Measurements from ENCODE around the gene ABLIM2. TPM values are rescaled to one million over a fixed set of nuclear protein-coding genes. Genes with fewer than 3 reads are reported as not detected.

ABLIM2 gene
- polyA plus RNA-seq, 1 donor from 2014 or later = 14.9 TPM

DNA sequence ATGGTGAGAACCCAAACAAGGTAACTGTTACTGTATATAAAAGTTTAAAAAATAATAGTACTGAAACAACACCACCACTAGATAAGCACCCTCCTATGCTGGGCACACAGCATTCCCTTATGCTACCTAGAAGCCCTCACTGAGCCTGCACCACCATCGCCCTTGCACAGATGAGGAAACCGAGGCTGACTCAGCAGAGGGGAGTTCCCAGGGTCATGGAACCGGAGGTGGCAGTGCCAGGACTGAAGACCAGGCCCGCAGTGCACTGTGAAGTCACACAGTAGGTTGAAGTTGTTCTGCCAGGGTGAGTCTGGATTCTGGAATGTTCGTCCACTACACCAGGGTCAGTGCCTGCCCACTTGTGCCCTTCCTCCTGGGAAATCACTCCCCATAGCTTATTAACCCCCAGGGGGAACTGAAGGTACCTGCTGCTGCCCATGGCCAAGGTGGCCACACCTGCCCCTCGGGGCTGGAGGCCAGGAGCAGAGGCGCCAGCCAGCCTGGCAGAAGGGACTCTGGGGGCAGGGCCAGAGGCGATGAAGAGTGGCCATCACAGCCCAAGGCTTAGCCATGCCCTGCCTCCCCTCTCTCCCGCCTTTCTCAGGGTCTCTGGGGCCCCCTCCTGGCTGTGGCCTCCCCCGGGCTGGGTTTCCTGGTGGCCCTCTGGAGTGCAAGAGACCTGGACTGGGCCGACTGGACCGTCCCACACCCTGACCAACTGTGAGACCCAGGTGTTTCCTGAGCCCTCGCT, 15.1 kb upstream of the ABLIM2 start:
- peaks cover under 1% of the 10 kb centered on the region for H3K9me3 ChIP-seq (ENCODE audit: low read length)
- H3K4me2 ChIP-seq (ENCODE audit: low read length) = no peak overlapping the region
- H2AFZ ChIP-seq (ENCODE audit: low read depth, low read length) = no peak overlapping the region
- no peaks in the 10 kb centered on the region for H3F3A ChIP-seq (ENCODE audit: insufficient read depth, low read length, poor library complexity, severe bottlenecking)
- no peaks in the 10 kb centered on the region for H4K20me1 ChIP-seq (ENCODE audit: insufficient read depth)
- H3K27me3 ChIP-seq (ENCODE audit: insufficient read depth, low read depth, low read length) = no peaks in the 10 kb centered on the region
- no peak overlapping the region for H3K27ac ChIP-seq (ENCODE audit: low read length)
- TF ChIP-seq MXI1 (conservative IDR thresholded peaks at IDR 0.05; ENCODE audit: poor library complexity, severe bottlenecking) (no peak), RAD21 (conservative IDR thresholded peaks at IDR 0.05) (no peak), EZH2 (IDR thresholded peaks at IDR 0.05; ENCODE audit: borderline replicate concordance, insufficient read depth, low read length, poor library complexity, severe bottlenecking) (no peak), REST (IDR thresholded peaks at IDR 0.05; ENCODE audit: borderline replicate concordance) (no peak), SMC3 (conservative IDR thresholded peaks at IDR 0.05; ENCODE audit: poor library complexity) (no peak), TAF1 (IDR thresholded peaks at IDR 0.05; ENCODE audit: low read depth) (no peak), EP300 (conservative IDR thresholded peaks at IDR 0.05; ENCODE audit: poor library complexity, severe bottlenecking) (no peak), POLR2AphosphoS5 (IDR thresholded peaks at IDR 0.05) (no peak)
- TF ChIP-seq, protein P1, sequence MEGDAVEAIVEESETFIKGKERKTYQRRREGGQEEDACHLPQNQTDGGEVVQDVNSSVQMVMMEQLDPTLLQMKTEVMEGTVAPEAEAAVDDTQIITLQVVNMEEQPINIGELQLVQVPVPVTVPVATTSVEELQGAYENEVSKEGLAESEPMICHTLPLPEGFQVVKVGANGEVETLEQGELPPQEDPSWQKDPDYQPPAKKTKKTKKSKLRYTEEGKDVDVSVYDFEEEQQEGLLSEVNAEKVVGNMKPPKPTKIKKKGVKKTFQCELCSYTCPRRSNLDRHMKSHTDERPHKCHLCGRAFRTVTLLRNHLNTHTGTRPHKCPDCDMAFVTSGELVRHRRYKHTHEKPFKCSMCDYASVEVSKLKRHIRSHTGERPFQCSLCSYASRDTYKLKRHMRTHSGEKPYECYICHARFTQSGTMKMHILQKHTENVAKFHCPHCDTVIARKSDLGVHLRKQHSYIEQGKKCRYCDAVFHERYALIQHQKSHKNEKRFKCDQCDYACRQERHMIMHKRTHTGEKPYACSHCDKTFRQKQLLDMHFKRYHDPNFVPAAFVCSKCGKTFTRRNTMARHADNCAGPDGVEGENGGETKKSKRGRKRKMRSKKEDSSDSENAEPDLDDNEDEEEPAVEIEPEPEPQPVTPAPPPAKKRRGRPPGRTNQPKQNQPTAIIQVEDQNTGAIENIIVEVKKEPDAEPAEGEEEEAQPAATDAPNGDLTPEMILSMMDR (IDR thresholded peaks at IDR 0.05; ENCODE audit: poor library complexity, severe bottlenecking) = no peak
- no peaks in the 10 kb centered on the region for H3K36me3 ChIP-seq (ENCODE audit: insufficient read depth, low read length)
- H3K79me2 ChIP-seq (replicated peaks; ENCODE audit: insufficient read depth, low read length) = no peaks in the 10 kb centered on the region
- no peaks in the 10 kb centered on the region for H3K9me2 ChIP-seq (ENCODE audit: insufficient read depth, low read length)
- no peak overlapping the region for H3K4me3 ChIP-seq (ENCODE audit: low read length)
- H3K9ac ChIP-seq (ENCODE audit: low read length) = no peak overlapping the region

- Histone ChIP-seq H3K27ac (ENCODE audit: low read length) (no peak overlapping the region), H3K79me2 (replicated peaks; ENCODE audit: insufficient read depth, low read length) (no peaks in the 10 kb centered on the region), H3K36me3 (ENCODE audit: insufficient read depth, low read length) (no peaks in the 10 kb centered on the region)
Measured at GRCh38 chr4:8171984-8172924, 13.6 kb upstream of the ABLIM2 start.

More at GRCh38 chr4:8171984-8172924, 13.6 kb upstream of the ABLIM2 start:
- Histone ChIP-seq H3F3A (ENCODE audit: insufficient read depth, low read length, poor library complexity, severe bottlenecking) (no peaks in the 10 kb centered on the region), H3K9me3 (ENCODE audit: low read length) (peaks cover 3% of the 10 kb centered on the region), H3K9ac (ENCODE audit: low read length) (no peak overlapping the region), H3K27me3 (ENCODE audit: insufficient read depth, low read depth, low read length) (no peaks in the 10 kb centered on the region), H3K4me2 (ENCODE audit: low read length) (no peak overlapping the region), H3K4me3 (ENCODE audit: low read length) (no peak overlapping the region), H2AFZ (ENCODE audit: low read depth, low read length) (no peak overlapping the region), H4K20me1 (ENCODE audit: insufficient read depth) (no peaks in the 10 kb centered on the region), H3K9me2 (ENCODE audit: insufficient read depth, low read length) (no peaks in the 10 kb centered on the region)
- no peak for TF ChIP-seq SMC3 (conservative IDR thresholded peaks at IDR 0.05; ENCODE audit: poor library complexity)
- TF ChIP-seq REST (IDR thresholded peaks at IDR 0.05; ENCODE audit: borderline replicate concordance) = no peak
- TF ChIP-seq, protein P1 (IDR thresholded peaks at IDR 0.05; ENCODE audit: poor library complexity, severe bottlenecking) = no peak

Measured in neural cell (in vitro differentiated cells).